ENCODE results near the gene STK4.

- no peak for TF ChIP-seq CTCF (IDR thresholded peaks at IDR 0.05; ENCODE audit: extremely low read depth in 1 of 2, insufficient read depth in 1 of 2, low read depth in 1 of 2, low read length in 2 of 2)
- no peak for TF ChIP-seq EZH2 (IDR thresholded peaks at IDR 0.05; ENCODE audit: borderline replicate concordance, low read depth, low read length, severe bottlenecking)
- TF ChIP-seq, protein P1, sequence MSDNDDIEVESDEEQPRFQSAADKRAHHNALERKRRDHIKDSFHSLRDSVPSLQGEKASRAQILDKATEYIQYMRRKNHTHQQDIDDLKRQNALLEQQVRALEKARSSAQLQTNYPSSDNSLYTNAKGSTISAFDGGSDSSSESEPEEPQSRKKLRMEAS (IDR thresholded peaks at IDR 0.05; ENCODE audit: insufficient read depth, insufficient read length) = no peak
- TF ChIP-seq FOS (IDR thresholded peaks at IDR 0.05; ENCODE audit: borderline replicate concordance, insufficient read depth, low read length) = peak; percentile 15
These were observed 27.7 kb upstream of the STK4 start for GRCh38 chr20:44938637-44939036.

All from endothelial cell of umbilical vein (primary cell).